ENCODE measurements around the gene ZNF396.
A peak's percentile ranks its signal among the peaks of the same experiment; 100 is the strongest.

Gene ZNF396

DNA sequence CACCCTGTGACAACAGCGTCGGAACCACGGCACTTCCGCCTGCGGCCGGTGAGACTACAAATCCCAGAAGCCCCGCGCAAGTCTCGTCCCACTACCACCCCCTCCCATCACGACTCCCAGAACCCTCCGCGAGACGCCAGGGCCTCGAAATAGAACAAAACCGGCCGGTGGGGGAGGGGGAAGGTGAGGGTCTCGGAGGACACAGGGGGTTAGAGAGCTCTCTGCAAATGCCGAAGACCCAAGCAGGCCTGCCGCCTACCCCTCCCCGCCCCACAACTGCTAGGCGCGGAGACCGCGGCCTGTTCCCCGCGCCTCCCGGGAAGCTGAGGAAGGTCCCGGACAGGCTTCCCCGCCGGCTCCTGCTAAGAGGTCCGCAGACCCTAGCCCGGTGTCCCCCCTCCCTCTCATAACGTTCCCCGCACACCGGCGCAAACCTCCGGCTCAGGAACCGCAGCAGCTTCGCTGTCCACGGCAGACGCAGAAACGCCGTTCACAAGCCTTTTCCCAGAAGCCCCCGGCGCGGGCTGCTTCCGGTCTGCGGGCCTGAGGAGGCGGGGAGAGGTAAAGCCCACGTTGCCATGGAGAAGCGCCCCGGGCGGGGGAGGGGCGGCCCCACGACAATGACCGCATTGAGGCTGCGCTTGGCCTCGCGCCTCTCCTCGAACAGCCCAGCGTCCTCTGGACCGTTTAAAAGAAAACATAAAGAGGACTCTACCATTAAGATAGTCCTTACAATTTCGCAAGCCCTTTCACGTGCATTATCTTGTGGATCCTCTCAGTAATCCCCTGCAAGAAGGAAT is 33.0 kb downstream of the ZNF396 start, which contains the start of gene ZNF24:
TSS of gene ZNF24 (minus strand) at position 485 of the 800 bp plus-strand sequence. CDS start 3,770 bp downstream, outside the sequence.
- DNase-seq (ENCODE audit: low read depth, low spot score), result peak; percentile 29
- peak within 1 kb of the TSS; percentile 75 for H3K27ac ChIP-seq

DNA sequence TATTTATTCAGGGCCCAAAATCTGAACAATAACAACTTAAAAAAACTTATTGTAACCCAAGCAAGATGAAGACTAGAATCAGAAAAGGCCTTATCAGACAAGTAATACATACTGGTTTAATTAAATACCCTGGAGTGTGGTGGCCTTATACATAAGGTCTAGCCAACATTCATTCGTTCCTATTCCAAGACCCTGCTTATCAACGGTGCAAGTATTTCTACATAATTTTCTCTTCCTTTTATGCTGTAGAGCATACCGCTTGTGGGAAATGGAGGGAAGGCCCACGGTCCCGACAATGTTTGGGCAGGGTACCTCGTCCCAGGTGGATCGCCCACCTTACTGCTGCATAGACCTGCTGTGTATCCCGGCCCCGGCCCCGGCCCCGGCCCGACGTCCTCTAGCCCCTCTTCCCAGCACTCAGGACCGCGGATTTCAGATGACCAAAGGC is 33.6 kb downstream of the ZNF396 start:
- peak overlapping the region; percentile 75 for H3K27ac ChIP-seq
- DNase-seq (ENCODE audit: low read depth, low spot score), result no peak

GRCh38 chr18:35337286-35337685 is 39.9 kb downstream of the ZNF396 start:
- no peak for DNase-seq (ENCODE audit: low read depth, low spot score)
- no peak overlapping the region for H3K27ac ChIP-seq

GRCh38 chr18:35335866-35336265 is 41.3 kb downstream of the ZNF396 start:
- DNase-seq (ENCODE audit: low read depth, low spot score), result no peak
- H3K27ac ChIP-seq, result peak overlapping the region; percentile 51

DNA sequence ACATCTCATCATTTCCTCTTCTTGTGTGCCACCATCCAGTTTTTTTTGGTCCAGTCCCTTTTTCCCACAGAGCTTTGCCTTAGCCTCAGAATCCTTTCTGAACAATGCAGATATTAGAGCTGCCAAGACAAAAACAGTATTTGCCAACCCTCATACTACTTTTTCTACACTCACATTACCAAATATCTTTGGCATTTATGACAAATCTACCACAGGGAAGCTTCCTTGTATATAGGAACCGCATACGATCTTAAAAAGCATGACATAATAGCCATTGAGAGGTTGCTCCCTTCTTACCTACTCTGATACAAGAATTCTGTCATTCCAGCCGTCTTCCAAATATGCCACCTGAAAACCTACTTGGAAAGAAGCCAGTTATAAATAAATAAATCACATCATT is 42.3 kb downstream of the ZNF396 start:
- H3K27ac ChIP-seq, result peak overlapping the region; percentile 51
- DNase-seq (ENCODE audit: low read depth, low spot score), result peak; percentile 56

DNA sequence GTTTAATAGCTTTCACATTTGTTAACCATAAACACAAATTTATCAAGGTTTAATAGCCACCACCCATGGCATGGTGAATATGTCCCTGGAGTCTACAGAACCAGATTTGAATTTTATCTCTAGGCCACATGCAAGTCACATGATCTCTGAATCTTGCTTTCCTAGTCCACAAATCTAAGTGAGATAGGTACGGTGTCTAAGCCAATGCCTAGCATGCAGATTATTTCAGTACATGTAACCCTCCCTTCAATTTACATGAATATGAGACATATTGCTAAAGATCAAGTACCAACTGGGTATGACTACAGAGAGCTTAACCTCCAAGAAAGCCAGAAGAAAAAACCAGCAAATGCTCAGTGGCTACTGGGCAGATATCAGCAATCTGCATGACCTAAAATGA is 42.9 kb downstream of the ZNF396 start:
- H3K27ac ChIP-seq, result peak overlapping the region; percentile 51
- no peak for DNase-seq (ENCODE audit: low read depth, low spot score)

- DNase-seq (ENCODE audit: low read depth, low spot score), result no peak
- H3K27ac ChIP-seq, result no peak overlapping the region
Measured at GRCh38 chr18:35331367-35332087, 45.6 kb downstream of the ZNF396 start.

DNA sequence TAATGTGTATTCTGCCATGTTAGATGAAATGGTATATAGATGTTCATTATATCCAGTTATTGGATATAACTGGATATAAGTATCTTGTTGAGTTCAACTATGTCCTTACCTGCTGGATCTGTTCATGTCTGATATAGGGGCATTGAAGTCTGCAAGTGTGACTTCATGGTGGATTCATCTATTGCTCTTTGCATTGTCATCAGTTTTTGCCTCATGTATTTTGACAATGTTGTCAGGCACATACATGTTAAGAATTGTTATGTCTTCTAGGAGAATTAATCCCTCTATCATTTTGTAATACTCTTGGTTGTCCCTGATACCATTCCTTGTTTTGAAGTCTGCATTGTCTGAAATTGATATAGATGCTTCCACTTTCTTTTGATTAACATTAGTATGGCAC is 48.3 kb downstream of the ZNF396 start:
- H3K27ac ChIP-seq, result no peak overlapping the region
- DNase-seq (ENCODE audit: low read depth, low spot score), result no peak

- H3K27ac ChIP-seq, result peak overlapping the region; percentile 62
- no peak for DNase-seq (ENCODE audit: low read depth, low spot score)
Measured at GRCh38 chr18:35326695-35327387, 50.3 kb downstream of the ZNF396 start.

- no peak overlapping the region for H3K27ac ChIP-seq
- DNase-seq (ENCODE audit: low read depth, low spot score), result no peak
Measured at GRCh38 chr18:35324926-35325655, 52.0 kb downstream of the ZNF396 start.

GRCh38 chr18:35322486-35323458 is 54.4 kb downstream of the ZNF396 start:
- no peak overlapping the region for H3K27ac ChIP-seq
- peak; percentile 18 for DNase-seq (ENCODE audit: low read depth, low spot score)

All from epithelial cell of prostate (primary cell).